HG03457 (cell line): ENCODE measurements around the gene MEF2C.
"Not testable (repeated sequence)": the region's sequence is repeated elsewhere in the genome, so short reads cannot be mapped to it uniquely, and the experiment has no call there.

Experiments used
- ATAC-seq: cut with Tn5 transposase; IDR thresholded peaks from one replicate; pipeline ENCODE4 v1.9.1; 2021; ENCODE audit warnings: moderate number of reproducible peaks; ENCODE audit not compliant: unreplicated experiment

MEF2C gene

DNA sequence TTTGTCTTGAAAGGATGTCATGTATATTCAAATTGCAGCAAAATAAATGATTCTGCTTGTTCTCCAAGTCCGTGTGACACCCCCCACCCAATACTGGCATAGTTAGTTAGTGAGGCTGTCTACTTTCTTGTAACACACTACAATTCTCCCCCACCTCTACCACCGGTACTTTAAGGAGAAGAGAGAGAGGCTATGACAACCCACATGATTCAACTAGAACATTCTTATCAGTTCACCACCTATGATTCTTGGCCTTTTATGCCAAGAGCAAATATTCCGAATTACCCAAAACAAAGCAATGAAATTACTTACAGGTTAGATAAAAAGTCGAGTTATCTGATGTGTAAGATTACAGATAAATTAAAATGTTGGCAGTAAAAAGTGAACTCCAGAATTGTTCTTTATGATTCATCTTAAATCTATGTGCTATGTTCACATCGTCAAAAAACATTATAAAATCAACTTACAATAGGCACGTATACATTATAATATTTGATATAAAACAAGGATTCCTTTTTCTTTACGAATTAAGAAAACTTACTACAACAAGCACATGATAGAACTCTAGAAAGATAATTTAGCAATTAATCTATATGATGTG lies 14.4 kb downstream of the MEF2C start:
- no peak for ATAC-seq

- ATAC-seq = no peak
Observed at GRCh38 chr5:88867638-88868037, 15.3 kb downstream of the MEF2C start.

DNA sequence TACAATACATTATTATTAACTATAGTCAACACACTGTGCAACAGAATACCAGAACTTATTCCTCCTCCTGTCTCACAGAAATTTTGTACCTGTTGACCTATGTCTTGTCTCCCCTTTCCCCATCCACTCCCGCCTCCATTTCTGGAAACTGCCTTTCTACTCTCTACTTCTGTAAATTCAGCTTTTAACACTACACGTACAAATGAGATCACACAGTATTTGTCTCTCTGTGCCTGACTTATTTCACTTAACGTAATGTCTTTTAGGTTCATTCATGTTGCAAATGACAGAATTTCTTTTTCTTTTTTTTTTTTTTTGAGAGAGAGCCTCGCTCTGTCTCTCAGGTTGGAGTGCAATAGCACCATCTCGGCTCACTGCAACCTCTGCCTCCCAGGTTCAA lies 19.5 kb downstream of the MEF2C start:
- no peak for ATAC-seq

DNA sequence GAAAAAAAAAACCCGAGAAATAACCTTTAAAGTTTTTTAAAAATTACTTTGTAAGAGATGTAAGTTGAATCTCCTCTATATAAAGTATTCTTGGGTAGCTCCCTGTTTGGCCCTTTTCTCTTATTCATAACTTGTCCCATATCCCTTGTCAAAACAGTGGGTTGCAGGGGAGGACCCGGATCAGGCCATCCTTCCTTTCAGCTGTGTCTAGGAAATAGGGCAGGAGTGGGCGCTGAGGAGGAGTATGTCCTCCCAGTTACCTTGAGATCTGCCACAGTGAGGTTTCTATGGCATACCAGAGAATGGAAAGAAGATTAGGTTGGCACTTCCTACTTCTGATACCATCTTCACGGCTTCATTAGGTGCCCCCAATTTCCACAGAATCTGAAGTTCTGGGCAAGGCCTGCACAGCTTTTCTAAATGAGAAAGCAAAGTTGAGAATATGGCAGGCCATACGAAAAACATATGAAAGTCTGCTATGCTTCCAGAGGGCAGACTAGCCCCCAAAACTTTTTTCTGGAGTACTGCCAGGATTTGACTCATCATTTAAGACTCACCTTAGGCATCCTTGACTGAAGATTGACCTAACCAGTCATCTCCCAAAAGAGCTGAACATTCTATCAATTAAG lies 20.3 kb downstream of the MEF2C start:
- no peak for ATAC-seq

DNA sequence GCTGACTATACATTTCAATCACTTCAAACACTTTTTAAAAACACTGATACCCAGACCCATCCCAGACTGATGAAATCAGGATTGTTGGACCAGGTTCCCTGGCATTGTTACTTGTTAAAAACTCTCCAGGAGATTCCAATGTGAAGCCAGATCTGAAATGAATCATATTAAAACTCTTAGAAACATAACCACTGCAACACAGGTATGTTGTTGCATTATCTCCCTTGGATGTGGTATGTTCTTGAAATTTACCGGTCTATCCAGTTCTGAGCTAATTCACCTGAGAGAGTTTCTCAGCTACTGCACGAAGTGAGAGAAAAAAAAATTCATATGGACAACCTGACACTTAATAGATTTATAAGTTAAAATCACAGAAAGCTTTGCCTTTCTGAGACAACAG lies 21.8 kb downstream of the MEF2C start:
- no peak for ATAC-seq

DNA sequence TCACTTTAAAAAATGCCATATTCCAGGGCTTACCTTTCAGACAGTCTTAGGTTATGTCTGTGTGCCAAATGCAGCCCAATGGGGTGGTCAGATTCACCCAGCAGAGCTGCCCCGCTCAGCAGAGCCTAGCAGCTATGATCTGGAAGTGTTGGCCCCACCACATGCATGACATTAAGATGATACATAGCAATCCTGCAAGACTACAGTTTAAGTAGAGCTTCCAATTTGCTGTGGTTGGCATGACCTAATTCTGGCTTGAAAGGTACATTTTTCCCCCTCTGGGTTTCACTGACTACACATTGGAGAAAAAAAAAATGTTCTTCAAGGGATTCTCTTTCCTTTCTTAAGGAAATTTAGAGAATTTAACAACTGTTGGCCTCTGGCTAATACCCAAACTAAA lies 22.5 kb downstream of the MEF2C start:
- no peak for ATAC-seq

DNA sequence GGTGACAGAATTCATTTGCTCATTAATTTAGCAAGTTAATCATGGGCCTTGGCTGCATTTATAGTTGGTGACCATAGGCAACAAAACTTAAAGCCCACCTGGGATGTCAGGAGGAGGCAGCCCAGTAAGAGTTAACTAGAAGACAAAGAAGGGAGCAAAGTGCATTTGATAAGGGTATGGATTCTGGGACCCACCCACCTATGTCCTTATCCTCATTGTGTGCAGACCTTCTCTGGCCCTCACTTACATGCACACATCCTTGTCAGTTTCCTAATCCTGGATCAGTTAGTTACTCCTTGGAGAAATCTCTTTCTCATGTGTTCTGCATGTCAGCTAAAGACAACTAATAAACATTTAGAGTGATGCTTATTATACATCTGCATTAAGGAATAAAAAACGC lies 24.6 kb downstream of the MEF2C start:
- ATAC-seq = no peak

- not testable (repeated sequence) for ATAC-seq
Observed at GRCh38 chr5:88856381-88856780, 26.6 kb downstream of the MEF2C start.

DNA sequence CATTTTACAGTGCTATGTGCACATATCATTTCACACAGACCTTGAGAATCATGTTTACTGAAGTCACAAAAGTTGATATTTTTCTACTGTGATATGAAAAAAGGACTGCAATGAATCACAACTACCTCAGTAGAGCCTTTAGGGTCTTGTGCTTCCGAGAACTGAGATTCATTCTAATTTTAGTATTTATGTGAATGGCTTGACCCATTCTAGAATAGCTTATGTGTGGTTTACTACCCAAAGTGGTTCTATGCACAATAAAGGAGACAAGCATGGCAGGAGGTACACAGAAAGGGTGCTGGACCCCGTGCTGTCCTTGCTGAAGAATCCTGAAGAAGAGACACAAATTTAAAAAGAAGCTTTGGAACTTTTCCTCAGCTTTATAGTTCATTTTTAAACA lies 28.2 kb downstream of the MEF2C start:
- ATAC-seq = no peak

DNA sequence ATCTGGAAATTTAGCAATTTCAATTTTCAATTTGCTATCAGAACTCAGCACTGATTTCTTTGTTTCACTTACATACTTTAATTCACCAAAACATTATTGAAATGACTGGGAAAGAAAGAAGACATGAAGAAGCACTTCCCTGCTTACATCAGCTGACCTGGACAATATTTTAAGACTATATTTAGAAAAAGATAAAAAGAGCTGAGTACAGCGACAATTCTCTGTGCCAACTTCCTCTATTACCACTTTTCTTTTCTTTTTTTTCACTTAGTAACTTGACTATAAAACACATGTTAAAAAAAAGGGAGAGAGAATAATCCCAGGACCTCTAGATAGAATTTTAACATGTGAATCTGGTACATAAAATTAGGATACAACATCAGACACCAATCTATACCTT lies 35.6 kb downstream of the MEF2C start:
- ATAC-seq = no peak

DNA sequence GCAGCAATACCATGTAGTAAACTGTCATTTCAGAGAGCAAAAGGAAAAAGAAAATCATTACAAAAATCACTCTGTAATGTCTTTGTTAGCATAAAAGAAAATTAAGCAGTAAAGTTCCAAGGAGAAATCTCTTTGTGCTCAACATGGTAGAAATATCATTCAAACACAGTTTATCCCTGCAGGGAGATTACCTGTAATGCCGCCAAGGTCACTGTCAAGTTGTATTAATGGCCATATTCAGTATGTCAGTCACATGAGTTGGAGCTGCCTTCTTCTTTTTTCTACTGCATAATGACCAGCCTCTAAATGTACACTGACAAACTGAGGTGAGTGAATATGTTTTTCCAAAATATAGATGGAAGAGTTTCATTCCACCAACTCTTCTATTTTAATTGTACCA lies 36.5 kb downstream of the MEF2C start:
- no peak for ATAC-seq

DNA sequence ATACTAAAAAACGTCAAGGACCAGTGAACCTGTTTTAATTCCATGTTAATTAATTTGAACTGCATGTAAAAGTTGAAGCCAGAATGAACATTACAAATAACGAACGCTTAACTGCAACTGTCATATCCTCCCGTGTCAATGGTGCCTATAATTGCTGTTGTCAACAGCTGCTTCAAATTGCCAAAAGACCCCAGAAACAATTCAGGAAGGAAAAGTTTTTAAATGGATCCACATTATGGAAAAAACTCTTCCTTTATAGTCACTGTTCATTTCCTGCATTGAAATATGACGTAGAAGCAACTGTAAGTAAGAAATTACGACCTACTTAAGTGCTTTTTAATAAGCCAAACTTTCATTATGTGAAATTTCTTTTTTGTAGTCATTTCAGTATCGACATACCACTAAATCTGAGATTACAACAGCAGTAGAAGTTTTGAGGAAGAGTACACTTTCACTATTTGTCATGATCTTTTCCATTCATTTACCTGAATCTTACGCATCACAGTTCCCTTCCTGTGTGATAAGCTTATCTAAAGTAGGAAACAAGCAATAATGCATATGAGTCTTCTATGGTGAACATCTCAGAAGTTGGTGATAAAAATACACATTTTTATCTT lies 37.8 kb downstream of the MEF2C start:
- peak; percentile 82 for ATAC-seq

- ATAC-seq = no peak
Observed at GRCh38 chr5:88842784-88843183, 40.2 kb downstream of the MEF2C start.

DNA sequence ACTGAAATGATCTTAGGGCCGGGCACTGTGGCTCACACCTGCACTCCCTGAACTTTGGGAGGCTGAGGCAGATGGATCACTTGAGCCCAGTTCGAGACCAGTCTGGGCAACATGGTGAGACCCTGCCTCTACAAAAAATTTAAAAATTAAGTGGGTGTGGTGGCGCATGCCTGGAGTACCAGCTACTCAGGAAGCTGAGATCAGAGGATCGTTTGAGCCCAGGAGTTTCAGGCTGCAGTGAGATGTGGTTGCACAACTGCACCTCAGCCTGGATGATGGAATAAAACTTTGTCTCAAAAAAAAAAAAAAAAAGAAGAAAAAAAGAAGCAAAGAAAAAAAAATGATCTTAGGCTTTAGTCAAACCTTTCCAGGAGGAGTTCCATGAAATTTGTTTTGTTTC lies 41.8 kb downstream of the MEF2C start:
- no peak for ATAC-seq

DNA sequence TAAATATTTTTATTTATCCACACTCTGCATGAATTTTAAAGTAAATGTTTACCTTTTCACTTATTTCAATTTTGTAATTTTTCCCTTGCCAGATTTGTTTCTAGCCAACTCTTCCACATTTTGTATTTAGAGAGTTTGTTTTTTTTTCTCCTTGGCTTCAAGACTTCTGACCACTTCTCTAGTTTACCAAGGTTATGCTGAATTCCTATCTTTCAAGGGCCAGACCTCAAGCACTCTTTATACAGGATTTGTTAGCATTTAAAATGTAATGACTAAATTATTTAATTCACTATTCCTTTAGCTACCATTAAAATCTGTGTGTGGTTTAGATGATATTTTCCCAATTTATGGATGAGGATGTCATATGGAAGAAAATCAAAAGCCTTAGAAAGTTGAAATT lies 42.5 kb downstream of the MEF2C start:
- no peak for ATAC-seq

- ATAC-seq = no peak
Observed at GRCh38 chr5:88839238-88839637, 43.7 kb downstream of the MEF2C start.

DNA sequence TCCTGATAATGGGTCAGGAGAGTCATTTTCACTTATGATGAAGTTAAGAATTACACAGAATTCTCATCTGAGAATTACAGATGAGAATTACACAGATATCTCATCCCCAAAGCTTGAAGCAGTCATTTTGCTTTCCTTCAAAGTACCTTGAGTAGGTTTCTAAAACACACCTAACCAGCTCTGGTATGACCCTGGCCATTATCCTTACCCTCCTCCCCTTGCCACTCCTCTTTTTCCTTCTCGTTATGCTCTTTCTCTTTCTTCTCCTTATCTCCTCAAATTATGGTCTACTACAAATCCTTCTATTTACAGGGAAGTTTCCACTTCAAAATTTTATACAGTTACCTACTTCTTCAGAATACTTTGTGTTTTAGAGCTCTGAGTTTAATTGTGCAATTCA lies 44.5 kb downstream of the MEF2C start:
- no peak for ATAC-seq

GRCh38 chr5:88837817-88838216 lies 45.2 kb downstream of the MEF2C start:
- ATAC-seq = no peak

GRCh38 chr5:88837222-88837621 lies 45.8 kb downstream of the MEF2C start:
- no peak for ATAC-seq

DNA sequence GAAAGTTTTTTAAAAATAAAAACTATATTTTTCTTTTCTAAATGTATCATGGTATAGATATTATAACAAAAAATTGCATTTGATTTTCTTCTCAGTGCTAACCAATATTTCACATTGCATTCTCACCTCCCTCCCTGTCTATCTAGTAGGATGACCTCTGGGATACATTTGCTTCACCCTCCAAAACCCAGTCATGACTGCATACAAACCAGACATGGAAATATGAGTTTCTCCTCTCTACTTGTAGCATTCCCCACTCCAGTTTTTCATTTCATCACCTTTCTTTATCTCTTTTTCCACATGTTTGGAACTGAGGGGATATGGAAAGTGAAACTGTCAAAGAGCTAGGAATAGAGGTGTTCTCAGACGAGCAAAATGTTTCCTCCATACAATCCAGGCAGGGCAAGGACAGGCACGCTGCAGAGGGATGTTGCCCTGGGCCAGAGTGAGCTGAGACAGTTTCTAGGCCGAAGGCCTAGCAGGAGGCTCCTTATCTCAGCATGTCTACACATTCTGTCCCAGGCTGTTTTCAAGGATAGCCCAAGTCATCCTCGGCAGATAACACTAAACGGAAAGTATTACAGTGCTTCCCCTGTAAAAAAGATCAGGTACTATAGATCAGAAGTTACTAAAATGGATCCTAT lies 46.7 kb downstream of the MEF2C start:
- no peak for ATAC-seq

DNA sequence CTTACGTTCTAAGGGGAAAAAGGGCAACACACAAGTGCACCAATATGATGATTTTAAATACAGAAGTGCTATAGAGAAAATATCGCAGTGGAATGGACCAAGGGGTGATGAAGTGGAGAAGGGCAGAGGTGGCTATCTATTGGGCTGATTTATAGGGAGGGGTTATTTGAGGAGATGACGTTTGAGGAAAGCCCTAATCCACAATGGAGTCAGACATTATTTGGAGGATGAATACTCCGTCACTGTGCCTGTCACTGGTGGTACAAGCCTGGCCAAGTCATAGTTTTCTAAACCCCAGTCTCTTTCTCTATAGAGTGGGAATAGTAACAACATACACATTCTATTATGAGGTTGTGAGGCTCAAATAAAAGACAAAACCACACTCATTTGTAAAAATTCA lies 48.5 kb downstream of the MEF2C start:
- ATAC-seq = no peak

DNA sequence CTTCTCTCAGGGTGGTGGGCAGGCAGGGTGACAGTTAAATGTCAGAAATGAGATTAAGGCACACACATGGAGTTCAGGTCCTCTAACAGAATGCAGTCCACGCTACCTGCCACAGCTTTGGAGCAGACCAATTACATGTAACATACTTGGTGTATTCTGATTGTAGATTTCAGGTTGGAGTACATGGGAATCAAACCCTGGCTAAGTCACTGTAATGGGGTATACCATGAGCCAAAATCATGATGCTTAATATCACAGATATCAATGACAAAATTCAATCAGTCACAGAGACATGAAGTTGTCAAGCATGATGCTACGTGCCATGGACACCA lies 48.9 kb downstream of the MEF2C start:
- ATAC-seq = no peak
